NB4 (cell line): ENCODE results near the gene TTC4.

Experiments used
- CTCF ChIP-seq: IDR thresholded peaks from one replicate; pipeline ENCODE4 v1.5.1; 2012; ENCODE audit warnings: low read depth, low read length
- MAX ChIP-seq: IDR thresholded peaks from 2 replicates; pipeline ENCODE4 v1.6.1; 2011; ENCODE audit warnings: low read depth, low read length
- MYC ChIP-seq: IDR thresholded peaks from 2 replicates; pipeline ENCODE4 v1.6.1; 2011; ENCODE audit warnings: low read depth, low read length
- POLR2A ChIP-seq: IDR thresholded peaks from 2 replicates; pipeline ENCODE4 v1.6.1; 2011; ENCODE audit warnings: mild to moderate bottlenecking; ENCODE audit not compliant: insufficient read length; ENCODE audit errors: extremely low read depth

GRCh38 chr1:54698346-54698745 is 17.3 kb upstream of the TTC4 start:
- TF ChIP-seq CTCF (no peak), POLR2A (no peak), MYC (no peak), MAX (no peak)
